ENCODE results near the gene DNAJC17.

DNAJC17 gene

DNA sequence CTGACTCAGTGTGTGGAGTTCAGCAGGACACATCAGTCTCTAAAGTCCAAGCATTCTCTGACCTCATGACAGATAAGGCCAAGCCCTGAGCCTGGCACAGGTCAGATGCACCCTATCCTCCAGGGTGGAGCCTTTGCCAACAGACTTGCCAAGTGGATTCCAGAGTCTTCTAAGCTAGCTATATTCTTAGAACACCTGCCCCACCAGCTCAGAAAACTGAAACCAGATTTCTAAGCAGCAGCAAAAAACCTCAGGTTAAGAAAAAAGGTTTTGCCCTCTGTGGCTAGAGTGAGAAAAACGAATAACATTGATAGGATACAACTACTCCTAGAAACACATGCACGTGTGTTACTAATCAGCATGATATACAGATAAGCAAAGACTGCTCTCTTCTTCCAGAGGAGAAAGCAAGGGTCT, 63.8 kb downstream of the DNAJC17 start:
- H3K4me3 ChIP-seq (ENCODE audit: low read depth, low read length): no peak overlapping the region
- TF ChIP-seq, protein P1, sequence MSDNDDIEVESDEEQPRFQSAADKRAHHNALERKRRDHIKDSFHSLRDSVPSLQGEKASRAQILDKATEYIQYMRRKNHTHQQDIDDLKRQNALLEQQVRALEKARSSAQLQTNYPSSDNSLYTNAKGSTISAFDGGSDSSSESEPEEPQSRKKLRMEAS (IDR thresholded peaks at IDR 0.05; ENCODE audit: low read depth, low read length): no peak
- TF ChIP-seq, protein P2, sequence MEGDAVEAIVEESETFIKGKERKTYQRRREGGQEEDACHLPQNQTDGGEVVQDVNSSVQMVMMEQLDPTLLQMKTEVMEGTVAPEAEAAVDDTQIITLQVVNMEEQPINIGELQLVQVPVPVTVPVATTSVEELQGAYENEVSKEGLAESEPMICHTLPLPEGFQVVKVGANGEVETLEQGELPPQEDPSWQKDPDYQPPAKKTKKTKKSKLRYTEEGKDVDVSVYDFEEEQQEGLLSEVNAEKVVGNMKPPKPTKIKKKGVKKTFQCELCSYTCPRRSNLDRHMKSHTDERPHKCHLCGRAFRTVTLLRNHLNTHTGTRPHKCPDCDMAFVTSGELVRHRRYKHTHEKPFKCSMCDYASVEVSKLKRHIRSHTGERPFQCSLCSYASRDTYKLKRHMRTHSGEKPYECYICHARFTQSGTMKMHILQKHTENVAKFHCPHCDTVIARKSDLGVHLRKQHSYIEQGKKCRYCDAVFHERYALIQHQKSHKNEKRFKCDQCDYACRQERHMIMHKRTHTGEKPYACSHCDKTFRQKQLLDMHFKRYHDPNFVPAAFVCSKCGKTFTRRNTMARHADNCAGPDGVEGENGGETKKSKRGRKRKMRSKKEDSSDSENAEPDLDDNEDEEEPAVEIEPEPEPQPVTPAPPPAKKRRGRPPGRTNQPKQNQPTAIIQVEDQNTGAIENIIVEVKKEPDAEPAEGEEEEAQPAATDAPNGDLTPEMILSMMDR (IDR thresholded peaks at IDR 0.05; ENCODE audit: low read depth, low read length): no peak
- TF ChIP-seq MYC (IDR thresholded peaks at IDR 0.05; ENCODE audit: low read depth, low read length) (no peak), POLR2A (IDR thresholded peaks at IDR 0.05; ENCODE audit: extremely low read depth, insufficient read length) (no peak)
- no peak for DNase-seq (ENCODE audit: low read depth)

DNA sequence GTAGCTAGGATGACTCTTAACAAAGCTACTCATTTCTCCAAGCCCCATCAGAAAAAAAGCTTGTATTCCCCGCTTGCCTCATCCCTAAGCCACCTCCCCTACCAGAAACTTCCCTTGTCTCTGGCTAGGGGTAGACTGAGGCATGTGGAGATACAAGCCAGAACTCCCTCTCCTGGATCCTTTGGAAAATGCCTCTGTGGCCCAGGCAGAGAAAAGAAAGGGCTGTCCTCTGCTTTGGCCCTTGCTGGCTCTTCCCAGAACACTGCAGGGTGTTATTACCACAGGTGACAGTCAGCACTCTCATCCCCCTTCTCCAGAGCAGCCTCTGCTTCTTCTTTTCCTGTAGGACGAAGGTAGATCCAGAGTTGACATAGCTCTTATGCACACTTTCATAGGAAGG, 67.4 kb downstream of the DNAJC17 start:
- no peak overlapping the region for H3K4me3 ChIP-seq (ENCODE audit: low read depth, low read length)
- no peak for TF ChIP-seq MYC (IDR thresholded peaks at IDR 0.05; ENCODE audit: low read depth, low read length)
- TF ChIP-seq, protein P1 (IDR thresholded peaks at IDR 0.05; ENCODE audit: low read depth, low read length): no peak
- TF ChIP-seq, protein P2 (IDR thresholded peaks at IDR 0.05; ENCODE audit: low read depth, low read length): no peak
- no peak for TF ChIP-seq POLR2A (IDR thresholded peaks at IDR 0.05; ENCODE audit: extremely low read depth, insufficient read length)

DNA sequence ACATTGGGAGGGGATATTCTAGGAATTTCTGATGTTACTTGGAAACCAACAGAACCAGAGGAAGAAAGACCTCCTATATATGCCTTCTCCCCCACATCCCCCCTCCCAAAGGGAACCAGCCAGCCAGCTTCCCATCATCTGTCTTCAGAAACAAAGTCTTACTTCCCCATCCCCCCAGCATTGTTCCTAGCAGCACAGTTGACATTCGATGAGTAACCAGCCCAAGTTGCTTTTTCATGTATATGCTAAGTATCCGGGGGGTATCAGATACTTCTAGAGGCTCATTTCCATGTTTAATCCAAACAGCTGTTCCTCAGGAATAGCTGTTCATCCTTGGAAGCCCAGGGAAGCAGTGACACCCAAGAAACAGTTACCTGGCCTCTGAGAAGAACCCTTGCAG, 68.2 kb downstream of the DNAJC17 start:
- no peak for TF ChIP-seq POLR2A (IDR thresholded peaks at IDR 0.05; ENCODE audit: extremely low read depth, insufficient read length)
- no peak for TF ChIP-seq MYC (IDR thresholded peaks at IDR 0.05; ENCODE audit: low read depth, low read length)
- TF ChIP-seq, protein P2 (IDR thresholded peaks at IDR 0.05; ENCODE audit: low read depth, low read length): no peak
- TF ChIP-seq, protein P1 (IDR thresholded peaks at IDR 0.05; ENCODE audit: low read depth, low read length): no peak
- no peak for DNase-seq (ENCODE audit: low read depth)
- no peak overlapping the region for H3K4me3 ChIP-seq (ENCODE audit: low read depth, low read length)

More for the DNA sequence above, 67.4 kb downstream of the DNAJC17 start:
- DNase-seq (ENCODE audit: low read depth): no peak

DNA sequence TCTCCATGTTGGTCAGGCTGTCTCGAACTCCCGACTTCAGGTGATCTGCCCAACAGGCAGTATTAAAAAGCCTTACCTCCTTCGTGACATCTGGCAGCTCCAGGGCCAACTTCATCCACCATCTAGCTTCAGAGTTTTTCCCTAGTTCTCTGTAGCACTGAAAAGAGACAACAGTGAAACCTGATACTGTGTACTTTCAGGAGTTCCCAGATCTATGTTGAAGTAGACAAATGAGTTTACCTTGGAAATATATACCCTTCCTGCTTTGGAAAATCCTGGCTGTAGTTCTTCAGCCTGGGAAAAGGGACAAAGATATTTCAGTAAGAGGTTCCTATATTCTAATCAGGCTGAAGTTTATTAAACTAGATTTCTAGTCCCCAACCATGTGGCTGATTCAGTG, 70.2 kb downstream of the DNAJC17 start:
- TF ChIP-seq, protein P2 (IDR thresholded peaks at IDR 0.05; ENCODE audit: low read depth, low read length): no peak
- TF ChIP-seq MYC (IDR thresholded peaks at IDR 0.05; ENCODE audit: low read depth, low read length) (no peak), POLR2A (IDR thresholded peaks at IDR 0.05; ENCODE audit: extremely low read depth, insufficient read length) (no peak)
- H3K4me3 ChIP-seq (ENCODE audit: low read depth, low read length): no peak overlapping the region
- no peak for DNase-seq (ENCODE audit: low read depth)

DNA sequence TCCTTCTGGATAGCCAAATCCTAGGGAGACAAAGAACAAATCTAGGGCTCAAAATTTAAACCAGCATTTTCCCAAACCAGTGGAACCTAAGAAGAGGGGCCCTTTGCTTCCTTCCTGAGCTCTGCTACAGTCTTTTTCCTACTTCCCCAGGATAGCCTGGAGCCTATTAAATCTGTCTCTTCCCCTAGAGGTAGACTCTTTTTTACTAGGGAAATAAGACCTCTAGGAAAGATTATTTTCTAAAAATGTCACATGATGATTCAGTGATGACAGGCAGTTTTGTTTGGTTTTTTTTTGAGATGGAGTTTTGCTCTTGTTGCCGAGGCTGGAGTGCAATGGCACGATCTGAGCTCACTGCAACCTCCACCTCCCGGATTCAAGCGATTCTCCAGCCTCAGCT, 70.7 kb downstream of the DNAJC17 start:
- H3K4me3 ChIP-seq (ENCODE audit: low read depth, low read length): no peak overlapping the region
- TF ChIP-seq, protein P1 (IDR thresholded peaks at IDR 0.05; ENCODE audit: low read depth, low read length): no peak
- no peak for TF ChIP-seq MYC (IDR thresholded peaks at IDR 0.05; ENCODE audit: low read depth, low read length)
- TF ChIP-seq, protein P2 (IDR thresholded peaks at IDR 0.05; ENCODE audit: low read depth, low read length): no peak
- TF ChIP-seq POLR2A (IDR thresholded peaks at IDR 0.05; ENCODE audit: extremely low read depth, insufficient read length): no peak
- no peak for DNase-seq (ENCODE audit: low read depth)

DNA sequence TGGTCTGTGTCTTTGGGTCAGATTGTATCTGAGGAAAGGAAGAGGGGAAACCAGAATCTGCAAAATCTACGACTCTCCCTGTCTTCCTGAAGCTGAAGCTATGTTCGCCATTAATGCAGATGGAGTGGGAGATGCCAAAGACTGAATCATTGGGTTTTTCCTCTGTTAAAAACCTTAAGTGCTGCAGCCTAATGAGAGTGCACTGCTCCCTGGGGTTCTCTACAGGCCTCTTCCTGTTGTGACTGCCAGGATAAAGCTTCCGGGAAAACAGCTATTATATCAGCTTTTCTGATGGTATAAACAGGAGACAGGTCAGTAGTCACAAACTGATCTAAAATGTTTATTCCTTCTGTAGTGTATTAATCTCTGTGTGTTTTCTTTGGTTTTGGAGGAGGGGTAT, 76.2 kb downstream of the DNAJC17 start:
- TF ChIP-seq, protein P1 (IDR thresholded peaks at IDR 0.05; ENCODE audit: low read depth, low read length): no peak
- TF ChIP-seq MYC (IDR thresholded peaks at IDR 0.05; ENCODE audit: low read depth, low read length) (no peak), POLR2A (IDR thresholded peaks at IDR 0.05; ENCODE audit: extremely low read depth, insufficient read length) (no peak)
- TF ChIP-seq, protein P2 (IDR thresholded peaks at IDR 0.05; ENCODE audit: low read depth, low read length): no peak
- no peak for DNase-seq (ENCODE audit: low read depth)
- no peak overlapping the region for H3K4me3 ChIP-seq (ENCODE audit: low read depth, low read length)

All from NB4 (cell line).